ENCODE measurements around the gene CA11. TPM values are rescaled to one million over a fixed set of nuclear protein-coding genes. Genes with fewer than 3 reads are reported as not detected.

The CA11 gene
- total RNA-seq, 1 donor from 2014 or later, result 7.9 TPM

DNA sequence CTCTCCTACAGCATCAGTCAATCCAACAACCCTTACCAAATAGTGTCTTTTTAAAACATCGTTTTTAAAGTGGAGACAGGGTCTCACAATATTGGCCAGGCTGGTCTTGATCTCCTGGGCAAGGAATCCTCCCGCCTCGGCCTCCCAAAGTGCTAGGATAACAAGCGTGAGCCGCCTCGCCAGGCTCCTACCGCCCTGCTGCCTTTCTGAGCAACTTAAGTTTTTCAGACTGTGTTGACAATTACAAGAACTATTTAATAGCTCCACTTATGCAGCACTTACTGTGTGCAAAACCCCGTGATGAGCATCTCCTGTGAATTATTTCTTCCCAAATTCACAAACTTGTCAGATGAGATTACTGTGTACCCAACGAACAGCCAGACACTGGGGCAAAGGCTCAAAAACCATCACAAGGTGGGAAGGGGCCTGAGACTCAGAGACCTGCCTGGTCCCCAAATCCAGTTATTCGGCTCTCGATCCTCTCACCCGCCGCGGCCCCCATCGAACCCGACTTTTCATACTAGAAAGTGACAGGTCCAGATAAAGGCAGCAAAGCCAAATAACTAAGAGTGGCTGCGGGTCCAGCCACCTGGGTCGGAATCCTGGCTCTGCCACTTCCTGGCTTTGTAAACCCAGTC, 27.6 kb downstream of the CA11 start:
- Histone ChIP-seq H3K27ac (peak overlapping the region; percentile 93), H3K36me3 (peaks cover 0 to 31% of the 10 kb centered on the region in 2 donors), H3K27me3 (no peaks in the 10 kb centered on the region), H3K4me1 (peaks cover 53% of the 10 kb centered on the region), H3K9me3 (no peaks in the 10 kb centered on the region), H3K4me3 (peak overlapping the region; percentile 64 to 95)
- TF ChIP-seq POLR2A (IDR thresholded peaks at IDR 0.05), result no peak
- TF ChIP-seq, protein P1, sequence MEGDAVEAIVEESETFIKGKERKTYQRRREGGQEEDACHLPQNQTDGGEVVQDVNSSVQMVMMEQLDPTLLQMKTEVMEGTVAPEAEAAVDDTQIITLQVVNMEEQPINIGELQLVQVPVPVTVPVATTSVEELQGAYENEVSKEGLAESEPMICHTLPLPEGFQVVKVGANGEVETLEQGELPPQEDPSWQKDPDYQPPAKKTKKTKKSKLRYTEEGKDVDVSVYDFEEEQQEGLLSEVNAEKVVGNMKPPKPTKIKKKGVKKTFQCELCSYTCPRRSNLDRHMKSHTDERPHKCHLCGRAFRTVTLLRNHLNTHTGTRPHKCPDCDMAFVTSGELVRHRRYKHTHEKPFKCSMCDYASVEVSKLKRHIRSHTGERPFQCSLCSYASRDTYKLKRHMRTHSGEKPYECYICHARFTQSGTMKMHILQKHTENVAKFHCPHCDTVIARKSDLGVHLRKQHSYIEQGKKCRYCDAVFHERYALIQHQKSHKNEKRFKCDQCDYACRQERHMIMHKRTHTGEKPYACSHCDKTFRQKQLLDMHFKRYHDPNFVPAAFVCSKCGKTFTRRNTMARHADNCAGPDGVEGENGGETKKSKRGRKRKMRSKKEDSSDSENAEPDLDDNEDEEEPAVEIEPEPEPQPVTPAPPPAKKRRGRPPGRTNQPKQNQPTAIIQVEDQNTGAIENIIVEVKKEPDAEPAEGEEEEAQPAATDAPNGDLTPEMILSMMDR (IDR thresholded peaks at IDR 0.05), result no peak
- no peak for TF ChIP-seq POLR2AphosphoS5 (IDR thresholded peaks at IDR 0.05; ENCODE audit: insufficient read depth in 1 of 2, low read depth in 1 of 2)
- intact Hi-C loops (cut with DNase I), result no loop called here
- no peak for DNase-seq (ENCODE audit: extremely low spot score in 2 of 2)

GRCh38 chr19:48617146-48617937, 28.6 kb downstream of the CA11 start:
- Histone ChIP-seq H3K27me3 (no peaks in the 10 kb centered on the region), H3K4me3 (peak overlapping the region; percentile 64 to 95), H3K4me1 (peaks cover 46% of the 10 kb centered on the region), H3K27ac (peak overlapping the region; percentile 93), H3K36me3 (peaks cover 0 to 31% of the 10 kb centered on the region in 2 donors), H3K9me3 (no peaks in the 10 kb centered on the region)
- no peak for TF ChIP-seq POLR2AphosphoS5 (IDR thresholded peaks at IDR 0.05; ENCODE audit: insufficient read depth in 1 of 2, low read depth in 1 of 2)
- intact Hi-C loops (cut with DNase I), result no loop called here
- DNase-seq (ENCODE audit: extremely low spot score in 2 of 2), result no peak

DNA sequence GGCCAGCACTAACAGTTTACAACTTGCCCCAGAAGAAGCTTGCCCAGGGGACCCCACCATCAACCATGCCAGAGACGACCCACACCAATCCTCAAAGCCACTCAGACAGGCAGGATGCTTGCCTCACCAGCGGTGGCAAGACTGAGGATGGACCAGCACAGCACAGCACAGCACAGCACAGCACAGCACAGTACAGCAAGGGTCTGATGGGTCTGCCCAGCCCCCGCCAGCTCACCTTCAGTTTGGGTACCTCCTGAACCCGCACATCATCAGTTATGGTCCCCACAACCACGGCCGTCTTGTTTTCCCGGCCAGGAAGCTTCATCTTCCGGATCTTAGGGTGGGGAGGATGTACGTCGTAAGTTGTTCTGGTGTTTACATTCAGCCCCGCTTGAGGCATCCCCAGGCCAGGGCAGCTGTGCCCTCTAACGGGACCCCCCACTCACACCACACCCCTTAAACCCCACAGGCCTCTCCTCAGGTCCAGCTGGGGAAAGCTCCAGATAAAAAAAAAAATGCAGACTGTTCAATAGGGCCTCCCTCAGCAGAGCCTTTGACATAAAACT, 29.4 kb downstream of the CA11 start:
- Histone ChIP-seq H3K27me3 (no peaks in the 10 kb centered on the region), H3K4me1 (peaks cover 46% of the 10 kb centered on the region), H3K36me3 (peaks cover 0 to 31% of the 10 kb centered on the region in 2 donors), H3K9me3 (no peaks in the 10 kb centered on the region), H3K4me3 (peak overlapping the region in 1 of 2 donors; percentile 95), H3K27ac (peak overlapping the region; percentile 93)
- DNase-seq (ENCODE audit: extremely low spot score in 2 of 2), result peak in 1 of 2 donors; percentile 87
- TF ChIP-seq, protein P1 (IDR thresholded peaks at IDR 0.05), result no peak
- TF ChIP-seq POLR2AphosphoS5 (IDR thresholded peaks at IDR 0.05; ENCODE audit: insufficient read depth in 1 of 2, low read depth in 1 of 2) (no peak), POLR2A (IDR thresholded peaks at IDR 0.05) (no peak)
- intact Hi-C loops (cut with DNase I), result no loop called here

DNA sequence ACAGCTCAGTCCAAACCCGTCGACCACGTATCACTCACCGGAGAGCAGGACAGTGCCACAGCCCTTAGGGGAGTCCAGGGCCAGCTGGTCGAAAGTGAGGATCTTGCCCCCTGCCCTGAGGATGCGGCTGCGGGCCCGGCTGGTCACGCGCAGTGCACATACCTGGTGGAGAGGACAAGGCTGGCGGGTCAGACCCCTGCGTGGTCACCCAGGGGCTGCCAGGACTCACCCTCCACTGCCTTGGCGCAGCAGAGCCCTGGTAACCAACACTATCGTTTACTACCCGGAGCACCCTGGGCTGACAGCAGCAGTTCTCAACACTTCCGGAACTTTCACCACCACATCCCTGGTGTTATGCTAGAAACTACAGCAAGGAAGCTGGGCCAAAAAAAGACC, 29.9 kb downstream of the CA11 start:
- DNase-seq (ENCODE audit: extremely low spot score in 2 of 2), result no peak
- Histone ChIP-seq H3K4me3 (no peak overlapping the region), H3K36me3 (peaks cover 0 to 31% of the 10 kb centered on the region in 2 donors), H3K4me1 (peaks cover 46% of the 10 kb centered on the region), H3K9me3 (no peaks in the 10 kb centered on the region), H3K27me3 (no peaks in the 10 kb centered on the region), H3K27ac (peak overlapping the region; percentile 33)
- intact Hi-C loops (cut with DNase I), result no loop called here
- TF ChIP-seq POLR2AphosphoS5 (IDR thresholded peaks at IDR 0.05; ENCODE audit: insufficient read depth in 1 of 2, low read depth in 1 of 2) (no peak), POLR2A (IDR thresholded peaks at IDR 0.05) (no peak)
- TF ChIP-seq, protein P1 (IDR thresholded peaks at IDR 0.05), result no peak

- Histone ChIP-seq H3K36me3 (peaks cover 0 to 31% of the 10 kb centered on the region in 2 donors), H3K4me3 (no peak overlapping the region), H3K27ac (peak overlapping the region; percentile 62), H3K9me3 (no peaks in the 10 kb centered on the region), H3K27me3 (no peaks in the 10 kb centered on the region), H3K4me1 (peaks cover 45% of the 10 kb centered on the region)
- intact Hi-C loops (cut with DNase I), result no loop called here
- DNase-seq (ENCODE audit: extremely low spot score in 2 of 2), result no peak
- TF ChIP-seq, protein P1 (IDR thresholded peaks at IDR 0.05), result no peak
- TF ChIP-seq POLR2A (IDR thresholded peaks at IDR 0.05), result no peak
- TF ChIP-seq POLR2AphosphoS5 (IDR thresholded peaks at IDR 0.05; ENCODE audit: insufficient read depth in 1 of 2, low read depth in 1 of 2), result no peak
Measured at GRCh38 chr19:48615231-48616040, 30.6 kb downstream of the CA11 start.

All from vagina (tissue), 2 donors.